Kidney (tissue), 14 donors: ENCODE data around the gene EFCAB6. TPM values are rescaled to one million over a fixed set of nuclear protein-coding genes. Genes with fewer than 3 reads are reported as not detected.

Source experiments
- DNase-seq, 5 donors: peaks; one replicate each; pipeline ENCODE4 v3.0.0-alpha.2; 2013 to 2020
- FAIRE-seq: peaks from 2 replicates; lab custom pipeline; 2012; peaks lifted over from hg19 to GRCh38; lab: Jason Lieb, UNC
- H3K27ac ChIP-seq, 2 donors: one replicate each; pipeline ENCODE4 v1.7.0; 2013; ENCODE audit warnings: low read depth in 2 of 2, low read length in 2 of 2, inconsistent platforms in 1 of 2
- H3K27me3 ChIP-seq: one replicate; pipeline ENCODE4 v1.7.1; 2013; ENCODE audit warnings: low read length, inconsistent platforms; ENCODE audit not compliant: control insufficient read depth, insufficient read depth
- H3K36me3 ChIP-seq, 3 donors: one replicate each; pipeline versions ENCODE4 v1.7.0 to v1.7.1; 2013; ENCODE audit warnings: low read length in 3 of 3, control low read depth in 1 of 3, inconsistent platforms in 1 of 3; ENCODE audit not compliant: insufficient read depth in 3 of 3, control insufficient read depth in 2 of 3
- H3K4me1 ChIP-seq, 3 donors: one replicate each; pipeline versions ENCODE4 v1.7.0 to v1.7.1; 2013; ENCODE audit warnings: low read length in 3 of 3, inconsistent platforms in 1 of 3, low read depth in 1 of 3; ENCODE audit not compliant: control insufficient read depth in 2 of 3, insufficient read depth in 2 of 3
- H3K4me3 ChIP-seq, 3 donors: one replicate each; pipeline versions ENCODE4 v1.7.0 to v1.8.1; 2013; ENCODE audit warnings: low read length in 3 of 3, control low read depth in 1 of 3, inconsistent platforms in 1 of 3
- H3K9ac ChIP-seq, 3 donors: one replicate each; pipeline versions ENCODE4 v1.7.0 to v1.7.1; 2013; ENCODE audit warnings: low read length in 3 of 3, control low read depth in 1 of 3, inconsistent platforms in 1 of 3
- H3K9me3 ChIP-seq, 3 donors: one replicate each; pipeline versions ENCODE4 v1.7.0 to v1.7.1; 2013; ENCODE audit warnings: low read length in 3 of 3, control low read depth in 1 of 3, inconsistent platforms in 1 of 3; ENCODE audit not compliant: control insufficient read depth in 2 of 3, insufficient read depth in 1 of 3
- intact Hi-C: fragments of 100-400 bp; cut with DNase I; formaldehyde crosslinking; loops from one replicate; pipeline ENCODE4 v1.11.1; 2022
- polyA plus RNA-seq: library from polyadenylated mRNA; stranded (reverse); fragments of 350-450 nt; fragmentation: Illumina TruSeq; extraction: RNeasy Lipid Tissue Mini Kit (QIAGEN cat#74804); gene quantifications from one replicate; pipeline ENCODE4 v1.2.3, GENCODE V29; 2014; ENCODE audit warnings: low read depth, low replicate concordance; ENCODE audit not compliant: insufficient read depth
- total RNA-seq: library from RNA; stranded (reverse); fragmentation: NEBNext Ultra II Directional; extraction: Animal tissue kit (Norgen Biotek cat#: 25700); gene quantifications from one replicate; pipeline ENCODE4 v1.2.1, GENCODE V29; 2021
- TF ChIP-seq, protein P1 (sequence below): IDR thresholded peaks from 3 replicates; pipeline ENCODE4 v1.5.1; 2012; ENCODE audit warnings: mild to moderate bottlenecking, moderate library complexity, borderline replicate concordance; ENCODE audit not compliant: insufficient read depth; ENCODE audit errors: extremely low read depth
- donor health status: control.
- donor health status: control.
- donor health status: control.
- donor health status: control.
- donor health status: control.
- donor health status: DM: yes; HTN: yes; CAD: no.
- donor health status: Normal renal cell carcinoma (clear cell type).

Gene EFCAB6
- total and polyA plus RNA-seq, 2 donors from 2014 or later, result 1.5 to 11.8 TPM

DNA sequence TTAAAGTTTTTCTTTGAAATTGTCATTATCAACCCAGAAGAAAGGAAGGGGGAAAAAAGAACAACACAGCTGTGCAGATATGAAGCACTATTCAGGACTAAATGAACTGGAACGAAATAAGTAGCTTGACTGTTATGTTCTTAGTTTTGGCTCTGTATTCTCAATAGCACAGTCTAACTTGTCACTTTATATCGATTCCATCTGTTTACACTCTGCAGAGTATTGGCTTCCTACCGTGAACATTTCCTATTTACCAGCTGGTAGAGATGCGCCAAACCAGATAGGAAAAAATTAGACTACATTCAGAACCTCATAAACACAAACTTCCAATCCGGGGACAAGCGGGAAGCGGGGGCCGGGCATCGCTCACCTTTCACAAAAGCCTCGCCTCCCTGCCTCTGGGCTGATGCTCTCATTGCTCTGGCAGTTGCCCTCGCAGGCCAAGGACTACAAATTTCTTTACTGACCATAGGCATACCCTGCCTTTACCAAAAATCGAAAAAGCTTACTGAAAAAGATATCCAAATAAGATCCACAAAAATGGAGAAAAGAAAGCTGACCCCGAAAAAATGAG, 66.2 kb downstream of the EFCAB6 start:
- Histone ChIP-seq H3K9me3 (no peaks in the 10 kb centered on the region), H3K27ac (no peak overlapping the region), H3K27me3 (no peaks in the 10 kb centered on the region), H3K4me1 (no peaks in the 10 kb centered on the region), H3K4me3 (no peak overlapping the region), H3K9ac (no peak overlapping the region), H3K36me3 (no peaks in the 10 kb centered on the region)
- DNase-seq (peak in 1 of 5 donors; percentile 44), FAIRE-seq (no peak)
- TF ChIP-seq, protein P1, sequence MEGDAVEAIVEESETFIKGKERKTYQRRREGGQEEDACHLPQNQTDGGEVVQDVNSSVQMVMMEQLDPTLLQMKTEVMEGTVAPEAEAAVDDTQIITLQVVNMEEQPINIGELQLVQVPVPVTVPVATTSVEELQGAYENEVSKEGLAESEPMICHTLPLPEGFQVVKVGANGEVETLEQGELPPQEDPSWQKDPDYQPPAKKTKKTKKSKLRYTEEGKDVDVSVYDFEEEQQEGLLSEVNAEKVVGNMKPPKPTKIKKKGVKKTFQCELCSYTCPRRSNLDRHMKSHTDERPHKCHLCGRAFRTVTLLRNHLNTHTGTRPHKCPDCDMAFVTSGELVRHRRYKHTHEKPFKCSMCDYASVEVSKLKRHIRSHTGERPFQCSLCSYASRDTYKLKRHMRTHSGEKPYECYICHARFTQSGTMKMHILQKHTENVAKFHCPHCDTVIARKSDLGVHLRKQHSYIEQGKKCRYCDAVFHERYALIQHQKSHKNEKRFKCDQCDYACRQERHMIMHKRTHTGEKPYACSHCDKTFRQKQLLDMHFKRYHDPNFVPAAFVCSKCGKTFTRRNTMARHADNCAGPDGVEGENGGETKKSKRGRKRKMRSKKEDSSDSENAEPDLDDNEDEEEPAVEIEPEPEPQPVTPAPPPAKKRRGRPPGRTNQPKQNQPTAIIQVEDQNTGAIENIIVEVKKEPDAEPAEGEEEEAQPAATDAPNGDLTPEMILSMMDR, result no peak
- intact Hi-C loops, result no loop called here

DNA sequence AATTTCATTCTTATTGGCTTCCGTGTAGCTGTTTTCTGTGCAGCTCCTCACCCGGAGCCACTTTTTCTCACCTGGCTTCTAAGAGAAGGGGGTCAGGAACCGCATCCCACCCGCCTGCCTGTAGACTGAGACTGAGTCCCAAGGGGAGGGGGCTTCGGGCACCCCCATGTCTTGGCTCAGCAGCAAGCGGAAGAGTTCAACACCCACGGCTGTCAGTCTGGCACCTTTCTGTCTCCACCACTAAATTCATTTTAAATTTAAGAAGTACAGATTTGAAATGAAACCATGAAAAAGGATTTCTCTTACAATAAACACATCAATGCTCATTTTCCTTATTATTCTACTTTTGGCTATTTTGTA, 66.7 kb downstream of the EFCAB6 start:
- intact Hi-C loops, result no loop called here
- TF ChIP-seq, protein P1, result no peak
- FAIRE-seq, result no peak

DNA sequence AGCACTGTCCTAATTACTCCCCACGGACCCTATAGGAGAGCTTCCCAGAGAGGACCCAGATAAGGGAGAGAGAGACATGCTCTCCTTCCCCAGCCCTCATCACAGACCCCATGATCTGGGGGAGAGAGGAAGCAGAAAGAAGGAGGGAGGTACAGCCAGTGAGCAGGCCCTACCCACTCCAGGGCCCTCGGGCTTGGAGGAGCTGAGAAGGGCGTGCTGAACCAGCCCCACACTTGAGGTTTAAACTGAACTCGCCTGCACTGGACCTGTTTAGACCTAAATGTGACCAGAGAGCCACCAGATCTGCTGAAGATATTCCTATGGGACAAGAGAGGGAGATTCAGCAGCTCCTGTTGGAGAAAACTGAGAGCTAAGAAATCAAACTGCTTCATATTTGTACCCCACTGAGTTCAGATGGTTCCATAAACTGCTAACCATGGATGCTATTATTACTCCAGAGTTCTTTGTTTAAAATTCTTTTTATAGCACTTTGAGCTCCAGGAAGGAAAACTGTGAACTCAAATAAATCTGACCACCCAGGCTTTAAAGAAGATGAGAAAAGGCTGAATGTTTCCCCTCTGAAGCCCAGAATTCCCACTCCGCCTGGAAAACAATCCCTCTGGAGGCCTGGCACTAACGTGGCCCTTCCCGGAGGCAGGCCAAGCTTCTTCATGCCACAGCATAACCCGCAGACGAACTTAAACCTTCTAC, 67.2 kb downstream of the EFCAB6 start:
- Histone ChIP-seq H3K4me1 (no peaks in the 10 kb centered on the region), H3K4me3 (no peak overlapping the region), H3K27me3 (no peaks in the 10 kb centered on the region), H3K9me3 (no peaks in the 10 kb centered on the region), H3K36me3 (no peaks in the 10 kb centered on the region), H3K9ac (no peak overlapping the region), H3K27ac (no peak overlapping the region)
- DNase-seq (peak in 2 of 5 donors; percentile 30 to 64), FAIRE-seq (no peak)
- TF ChIP-seq, protein P1, result no peak
- intact Hi-C loops, result no loop called here

More for the DNA sequence above, 66.7 kb downstream of the EFCAB6 start:
- no peak overlapping the region for H3K27ac ChIP-seq
- no peak for DNase-seq
- H3K9ac ChIP-seq, result no peak overlapping the region
- no peaks in the 10 kb centered on the region for H3K9me3 ChIP-seq
- H3K36me3 ChIP-seq, result no peaks in the 10 kb centered on the region
- H3K27me3 ChIP-seq, result no peaks in the 10 kb centered on the region
- H3K4me1 ChIP-seq, result no peaks in the 10 kb centered on the region
- no peak overlapping the region for H3K4me3 ChIP-seq
